NCI-H1092 treated with DMSO at 0.1 percent for 48 hours (cell line): ENCODE results near the gene ELOVL6.
"Not testable (repeated sequence)": the region's sequence is repeated elsewhere in the genome, so short reads cannot be mapped to it uniquely, and the experiment has no call there.

Experiments
- DNase-seq: peaks from one replicate; lab custom pipeline; 2025; lab: John Stamatoyannopoulos, UW

ELOVL6 gene

DNA sequence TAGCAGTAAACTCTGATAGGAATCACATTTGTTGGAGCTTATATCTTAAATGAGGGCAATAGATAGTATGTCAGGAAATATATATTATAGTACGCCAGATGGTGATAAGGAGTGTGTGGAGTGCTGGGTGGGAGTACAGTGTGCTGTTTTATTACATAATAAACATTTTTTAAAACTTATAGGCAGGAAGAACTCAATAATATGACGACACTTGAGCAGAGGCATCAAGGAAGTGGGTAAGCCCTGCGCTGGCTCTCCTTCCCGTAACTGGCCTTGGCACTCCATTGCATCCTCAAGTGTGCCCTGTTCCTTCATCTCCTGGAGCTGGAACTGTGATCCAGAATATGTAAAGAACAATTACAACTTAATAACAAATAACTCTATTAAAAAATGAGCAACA is 123.8 kb downstream of the ELOVL6 start:
- DNase-seq = no peak

DNA sequence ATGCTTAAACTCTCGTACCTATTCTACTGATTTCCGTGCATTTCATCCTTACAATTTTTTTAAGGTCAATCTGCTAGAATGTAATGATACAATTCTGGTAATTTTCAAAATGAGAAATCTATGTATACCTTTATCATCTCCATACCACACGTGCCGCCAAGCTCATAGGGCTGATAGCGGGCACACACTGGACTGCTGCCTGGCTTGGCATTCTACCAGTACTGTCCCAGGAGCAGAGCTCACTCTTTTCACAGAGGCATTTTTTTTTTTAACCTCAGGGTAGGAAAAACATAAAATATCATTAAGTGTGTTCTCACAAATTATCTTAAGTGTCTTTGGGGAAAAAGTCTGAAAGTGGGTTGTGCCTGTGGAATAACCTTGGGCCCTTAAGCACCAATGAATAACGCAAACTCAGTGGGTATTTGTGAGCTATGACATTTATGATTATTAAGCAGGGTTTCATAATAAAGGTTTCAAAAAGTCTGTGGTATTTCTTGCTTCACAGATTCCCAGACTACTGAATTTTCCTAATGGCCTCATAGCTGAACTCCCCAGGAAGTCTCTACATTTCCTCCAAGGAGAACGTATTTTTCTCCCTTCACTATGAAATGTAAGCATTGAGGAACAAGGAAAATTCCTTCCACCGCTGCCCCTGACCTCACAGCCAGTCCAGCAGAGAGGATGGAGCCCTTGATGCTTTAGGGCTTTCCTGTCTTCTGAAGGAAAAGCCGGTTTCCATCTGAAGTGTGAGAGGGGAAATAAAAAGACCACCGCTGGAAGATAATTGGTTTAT is 125.2 kb downstream of the ELOVL6 start:
- DNase-seq = no peak

DNA sequence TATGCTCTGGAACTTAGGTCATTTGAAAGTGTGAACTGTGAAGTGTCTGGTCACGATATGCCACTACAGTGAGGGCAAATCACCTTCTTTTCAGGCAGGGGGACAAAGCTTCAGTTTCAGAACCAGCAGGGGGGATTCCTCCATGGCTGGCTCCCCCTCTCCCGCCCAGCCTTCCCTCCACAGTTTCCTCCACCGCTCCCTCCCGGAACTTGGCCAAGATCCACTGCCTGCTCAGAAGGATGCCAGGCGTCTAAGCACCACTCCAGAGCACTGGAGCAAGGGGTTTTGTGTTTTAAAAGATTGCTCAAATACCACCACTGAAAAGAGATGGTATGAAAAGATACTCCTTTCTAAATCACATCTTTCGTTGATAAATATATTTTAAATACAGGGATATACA is 126.9 kb downstream of the ELOVL6 start:
- no peak for DNase-seq

DNA sequence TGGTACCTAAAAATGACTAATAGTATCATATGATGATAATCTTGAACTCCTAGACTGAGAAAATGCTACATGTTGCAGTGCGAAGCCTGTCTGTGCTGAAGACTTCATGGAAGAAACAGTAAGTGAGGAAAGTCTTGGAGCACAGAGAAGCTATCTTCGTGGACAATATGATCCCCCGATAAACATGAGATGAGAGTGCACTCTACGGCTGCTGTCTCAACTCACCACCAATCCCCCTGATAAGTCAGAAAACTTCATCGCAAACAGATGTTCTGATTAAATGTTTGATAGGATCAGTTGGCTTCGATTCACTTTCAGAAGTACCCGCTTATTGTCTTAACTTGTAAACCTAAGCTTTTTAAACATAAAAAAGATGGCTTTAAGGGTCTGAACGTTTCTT is 130.2 kb downstream of the ELOVL6 start:
- DNase-seq = no peak

DNA sequence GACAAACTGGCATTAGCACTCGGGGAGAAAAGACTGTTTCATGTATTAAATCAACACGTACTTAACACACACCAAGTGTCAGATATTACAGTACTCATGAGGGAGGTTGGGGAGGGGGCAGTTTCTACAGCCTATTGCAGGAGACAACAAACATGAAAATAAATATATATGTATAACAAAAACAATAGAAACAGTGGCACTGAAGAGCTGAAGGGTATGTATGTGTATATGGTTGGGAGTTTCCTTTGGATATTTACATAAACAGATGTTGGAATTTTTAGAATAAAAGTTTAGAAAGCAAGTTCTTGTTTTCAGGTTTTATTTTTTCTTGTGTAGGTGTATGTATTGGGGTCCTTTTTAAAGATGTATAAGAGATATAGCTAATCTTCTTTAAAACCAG is 133.5 kb downstream of the ELOVL6 start:
- no peak for DNase-seq

DNA sequence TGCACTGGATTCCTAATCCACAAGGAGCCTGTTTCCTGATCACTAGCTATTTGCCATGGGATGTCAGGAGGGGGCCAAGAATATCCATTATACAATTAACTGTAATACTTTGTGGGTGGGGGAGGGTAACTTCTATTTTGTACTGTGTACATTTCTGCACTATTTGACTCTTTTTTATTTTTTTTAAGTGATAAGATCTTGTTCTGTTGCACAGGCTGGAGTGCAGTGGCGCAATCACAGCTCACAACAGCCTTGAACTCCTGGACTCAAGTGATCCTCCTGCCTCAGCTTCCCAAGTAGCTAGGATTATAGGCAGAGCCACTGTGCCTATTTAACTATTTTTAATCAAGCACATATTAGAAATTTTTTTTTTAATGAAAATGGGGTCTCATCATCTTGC is 134.1 kb downstream of the ELOVL6 start:
- DNase-seq = no peak

DNA sequence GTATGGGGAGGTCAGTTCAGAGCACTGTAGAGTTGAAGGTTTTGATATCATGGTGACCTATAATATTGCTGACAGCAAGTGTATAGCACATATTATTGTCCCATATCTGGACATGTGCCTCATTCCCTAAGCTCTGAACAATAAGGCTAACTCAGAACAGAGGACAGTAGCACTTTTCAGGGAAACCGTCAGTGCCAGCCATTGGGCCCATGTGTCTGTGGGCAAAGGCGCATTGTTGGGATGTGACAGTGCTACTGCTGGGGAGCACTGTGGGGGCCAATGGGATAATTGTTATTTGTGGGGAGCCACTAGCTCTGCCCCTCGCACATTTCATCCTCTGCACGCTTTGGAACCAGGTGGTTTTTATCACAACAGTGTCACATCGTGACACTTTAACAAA is 136.2 kb downstream of the ELOVL6 start:
- no peak for DNase-seq

DNA sequence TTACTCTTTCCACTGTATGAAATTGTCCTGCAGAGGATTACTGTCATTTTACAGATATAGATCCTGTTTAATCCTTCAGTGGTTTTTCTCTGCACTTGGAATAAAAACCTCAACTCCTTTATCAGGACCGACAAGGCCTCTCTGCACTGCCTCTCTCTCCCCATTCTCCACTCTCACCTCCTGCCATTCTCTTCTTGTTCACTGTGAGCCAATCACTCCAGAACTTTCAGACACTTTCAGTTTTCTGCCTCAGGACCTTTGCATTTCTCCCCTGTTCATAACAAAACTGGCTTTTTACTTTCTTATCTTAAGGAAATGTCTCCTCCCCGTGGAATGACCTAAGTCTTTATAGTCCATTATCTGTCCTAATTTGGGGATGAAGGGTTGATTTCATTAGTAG is 137.3 kb downstream of the ELOVL6 start:
- DNase-seq = no peak

DNA sequence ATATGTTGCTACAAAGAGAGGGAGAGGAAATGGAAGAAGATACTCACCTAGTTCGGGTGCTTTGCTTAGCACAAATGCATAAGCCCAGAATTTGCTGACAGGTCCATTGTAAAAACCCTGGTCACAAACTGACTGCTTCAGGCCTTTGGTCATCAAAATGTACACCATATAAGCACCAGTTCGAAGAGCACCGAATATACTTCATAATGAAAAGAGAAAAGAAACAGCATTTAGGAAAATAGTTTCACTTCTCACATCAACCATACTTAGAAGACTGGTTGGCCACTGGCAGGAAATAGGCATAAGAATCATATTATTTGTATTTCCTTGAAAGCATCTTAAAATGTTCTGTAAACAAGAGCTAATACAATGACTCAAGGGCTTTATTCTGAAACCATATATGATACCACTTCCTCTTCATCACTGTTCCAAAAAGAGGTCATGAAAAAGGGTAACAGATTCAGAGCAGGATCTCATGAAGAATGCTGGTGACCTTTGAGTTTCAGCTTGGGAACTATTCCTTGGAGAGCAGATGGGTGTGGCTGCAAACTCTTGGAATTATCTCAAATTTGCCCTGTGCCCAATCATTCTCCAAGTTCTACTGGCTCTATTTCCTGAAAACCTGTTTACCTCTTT is 138.7 kb downstream of the ELOVL6 start:
- no peak for DNase-seq

DNA sequence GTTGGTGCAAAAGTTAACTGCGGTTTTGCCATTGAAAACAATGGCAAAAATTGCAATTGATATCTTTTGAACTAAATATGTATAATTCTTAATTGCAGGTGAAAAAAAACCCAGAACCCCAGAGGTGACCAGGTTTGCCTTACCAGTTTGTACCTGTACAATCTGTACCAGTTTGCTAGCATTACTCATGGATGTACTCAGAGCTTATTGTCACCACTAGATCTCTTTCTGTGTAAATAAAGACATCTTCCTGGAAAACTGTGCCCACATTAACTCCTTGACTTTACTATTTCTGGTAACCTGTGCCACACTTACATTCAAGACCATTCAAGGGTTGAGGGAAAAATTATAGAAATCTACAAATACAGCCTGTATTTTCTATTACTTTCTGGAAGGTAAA is 139.7 kb downstream of the ELOVL6 start:
- DNase-seq = no peak

DNA sequence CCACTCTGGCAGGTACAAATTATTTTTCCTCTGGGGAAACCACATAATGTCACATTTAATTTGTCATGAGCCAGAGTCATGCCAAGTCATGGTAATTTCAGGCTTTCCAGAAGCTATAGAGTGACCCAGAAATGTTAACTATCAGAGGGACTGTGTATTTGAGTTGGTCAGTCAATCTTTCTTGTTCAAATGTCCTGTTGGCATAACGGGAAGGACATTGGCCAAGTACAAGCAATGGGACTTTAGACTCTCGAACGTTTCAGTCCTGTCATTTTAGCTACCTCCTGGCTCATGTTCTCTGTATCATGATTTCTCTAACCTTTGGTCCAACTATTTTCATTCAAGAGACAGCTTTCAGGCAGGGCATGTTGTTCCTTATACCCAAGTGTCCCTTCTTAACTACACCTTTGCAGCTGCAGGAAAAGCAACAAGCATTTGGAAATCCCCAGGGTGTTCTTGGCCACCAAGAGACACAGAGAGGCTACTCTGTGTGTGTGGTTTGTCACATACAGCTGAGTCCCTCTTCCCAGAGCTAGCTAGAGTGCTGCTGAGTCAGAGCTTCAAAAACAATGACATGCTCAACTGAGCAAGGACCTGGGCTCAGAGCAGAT is 143.2 kb downstream of the ELOVL6 start:
- no peak for DNase-seq

DNA sequence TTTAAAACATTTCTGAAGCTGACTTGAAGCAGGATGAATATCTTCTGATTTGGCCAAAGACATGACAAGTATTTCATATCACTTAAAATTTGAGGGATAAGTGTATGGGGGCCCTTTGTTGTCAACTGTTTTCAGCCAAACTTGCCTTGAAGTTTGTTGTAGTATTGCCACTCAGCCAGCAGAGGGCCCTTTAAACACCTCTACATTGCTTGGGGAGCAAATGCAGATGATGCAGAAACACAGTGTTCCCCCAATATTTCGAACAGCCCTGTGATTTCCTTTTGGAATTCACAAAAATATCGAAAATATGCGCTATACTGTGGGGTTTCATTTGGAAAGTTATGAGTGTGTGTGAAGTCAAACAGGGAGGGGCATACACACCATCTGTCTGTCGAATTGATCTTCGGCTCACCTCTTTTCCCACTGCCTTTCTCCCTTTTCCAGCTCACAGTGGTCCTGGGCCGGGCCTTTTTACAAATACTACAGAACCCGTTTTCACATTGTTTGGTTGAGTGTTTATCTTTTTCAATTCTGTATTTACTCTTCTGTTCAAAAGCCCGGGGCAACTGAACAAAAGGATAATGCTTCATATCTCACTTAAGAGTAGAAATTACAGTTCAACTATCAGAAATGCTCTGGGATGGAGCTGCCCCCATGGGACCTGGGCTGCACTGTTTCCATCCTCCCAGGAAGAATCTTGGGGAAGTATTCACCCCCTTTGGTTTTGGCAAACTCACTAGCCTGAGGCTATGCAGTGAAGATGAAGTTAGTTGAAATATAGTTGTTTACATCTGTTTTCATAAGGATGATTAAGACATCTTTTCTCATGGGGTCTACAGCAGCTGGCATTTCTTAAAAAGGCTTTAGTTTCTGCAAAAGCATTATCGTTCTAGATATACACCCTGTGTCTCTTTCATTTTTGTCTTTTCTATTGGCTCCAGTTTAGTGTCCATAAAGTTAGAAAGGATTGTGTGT is 148.2 kb downstream of the ELOVL6 start:
- peak; percentile 8 for DNase-seq

DNA sequence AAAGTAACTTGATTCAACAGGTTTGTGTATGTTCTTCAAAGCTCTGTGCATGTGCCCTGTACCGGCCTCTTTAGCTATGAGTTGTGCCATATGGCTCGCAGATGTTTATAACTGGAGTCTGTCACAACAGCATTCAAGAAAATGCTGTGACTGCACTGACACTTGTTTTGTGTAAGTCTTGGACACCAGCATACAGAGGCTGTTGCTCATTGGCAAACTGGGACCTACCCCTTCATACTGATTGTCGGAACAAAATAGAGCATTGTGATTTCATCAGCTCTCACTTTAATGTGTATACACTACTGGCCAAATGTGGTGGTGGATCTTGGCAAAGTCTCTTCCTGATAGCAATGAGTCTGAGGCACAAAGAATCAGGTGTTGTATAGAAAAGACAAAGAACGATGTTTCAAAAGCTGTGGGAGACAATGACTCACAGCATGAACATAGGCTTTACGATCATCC is 151.8 kb downstream of the ELOVL6 start:
- DNase-seq = no peak

DNA sequence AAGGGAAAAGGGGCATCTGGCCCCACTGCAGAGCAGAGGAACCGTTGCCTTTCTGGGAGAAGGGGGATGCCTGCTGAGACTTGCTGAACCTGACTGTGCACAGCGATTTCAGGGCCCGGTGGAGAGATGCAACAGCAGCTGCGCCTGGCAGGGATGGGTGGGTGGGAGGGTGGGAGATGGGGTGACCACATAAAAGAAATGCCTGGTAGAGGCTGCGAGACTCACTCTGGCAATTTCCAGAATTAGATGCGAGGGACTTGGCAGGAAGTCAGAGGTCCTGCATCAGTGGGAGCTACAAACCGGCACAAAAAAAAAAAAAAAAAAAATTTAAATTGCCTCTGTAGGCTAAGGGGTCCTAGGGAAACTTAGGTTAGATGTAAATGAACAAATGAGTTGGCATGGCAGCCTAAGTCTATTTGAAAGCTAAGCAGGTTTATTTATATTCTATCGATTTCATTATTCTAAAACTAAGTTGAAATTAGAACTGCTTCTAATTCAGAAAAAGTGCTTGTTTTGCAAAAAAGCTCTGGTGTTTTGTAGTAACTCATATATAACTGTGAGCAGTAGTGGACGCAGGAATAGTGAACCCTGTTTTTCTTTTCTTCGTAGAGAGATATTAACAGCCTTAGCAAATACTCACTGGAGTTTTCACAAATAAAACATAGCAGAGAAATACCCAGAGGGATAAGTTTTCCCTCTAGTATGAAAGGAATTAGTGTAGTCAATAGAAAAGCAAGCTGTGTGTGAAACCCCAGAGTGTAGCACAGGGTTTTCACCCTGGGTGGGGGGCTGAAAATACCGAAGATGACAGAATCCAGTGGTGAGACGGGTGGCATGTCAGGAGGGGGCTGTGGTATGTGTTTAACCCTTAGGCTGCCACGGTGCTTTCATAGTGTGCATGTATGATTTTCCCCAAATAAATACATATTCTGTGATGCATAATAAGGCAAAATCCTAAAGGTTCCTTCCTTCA is 155.6 kb downstream of the ELOVL6 start:
- DNase-seq = no peak

DNA sequence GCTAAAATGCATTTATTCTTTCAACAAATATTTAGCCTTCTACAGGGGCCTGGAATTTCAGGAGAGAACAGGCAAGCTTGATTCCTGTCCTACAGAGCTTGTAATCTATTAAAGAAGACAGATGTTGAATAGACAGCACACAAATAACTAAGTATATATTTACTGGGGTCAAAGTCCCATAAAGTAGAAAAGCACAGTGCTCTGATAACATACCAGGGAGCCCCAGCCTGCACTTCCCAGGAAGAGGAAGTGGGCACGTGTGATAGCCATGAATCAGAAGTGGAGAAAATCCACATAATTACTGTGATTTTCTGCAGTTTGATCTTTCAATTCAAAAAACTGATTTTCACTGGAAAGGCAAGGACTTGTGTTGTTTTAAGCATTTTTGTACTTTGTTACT is 156.7 kb downstream of the ELOVL6 start:
- DNase-seq = no peak

DNA sequence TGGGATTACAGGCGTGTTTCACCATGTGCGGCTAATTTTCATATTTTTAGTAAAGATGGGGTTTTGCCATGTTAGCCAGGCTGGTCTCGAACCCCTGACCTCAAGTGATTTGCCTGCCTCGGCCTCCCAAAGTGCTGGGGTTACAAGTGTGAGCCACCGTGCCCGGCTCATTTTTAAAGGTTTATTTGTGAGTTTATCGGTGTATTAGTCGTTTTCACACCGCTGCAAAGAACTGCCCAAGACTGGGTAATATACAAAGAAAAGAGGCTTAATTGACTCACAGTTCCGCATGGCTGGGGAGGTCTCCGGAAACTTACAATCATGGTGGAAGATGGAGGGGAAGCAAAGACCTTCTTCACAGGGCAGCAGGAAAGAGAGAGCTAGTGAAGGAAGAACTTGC is 159.3 kb downstream of the ELOVL6 start:
- not testable (repeated sequence) for DNase-seq

DNA sequence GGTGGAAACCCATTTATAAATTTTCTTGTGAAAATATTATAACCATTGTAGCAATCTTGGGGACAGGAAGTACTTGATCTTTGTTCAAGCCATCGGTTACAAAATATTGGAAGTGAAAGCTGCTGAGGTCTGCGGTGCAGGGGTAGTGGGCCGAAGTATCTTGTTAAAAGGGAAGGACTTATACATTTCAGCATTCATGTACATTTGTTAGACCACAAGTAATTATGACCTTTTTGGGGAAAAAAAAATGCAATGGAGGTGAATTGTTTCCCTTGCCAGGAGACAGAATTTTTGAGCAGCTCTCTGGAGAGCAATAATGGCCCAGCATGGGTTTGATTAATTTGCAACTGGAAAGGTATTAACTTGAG is 164.4 kb downstream of the ELOVL6 start:
- no peak for DNase-seq

DNA sequence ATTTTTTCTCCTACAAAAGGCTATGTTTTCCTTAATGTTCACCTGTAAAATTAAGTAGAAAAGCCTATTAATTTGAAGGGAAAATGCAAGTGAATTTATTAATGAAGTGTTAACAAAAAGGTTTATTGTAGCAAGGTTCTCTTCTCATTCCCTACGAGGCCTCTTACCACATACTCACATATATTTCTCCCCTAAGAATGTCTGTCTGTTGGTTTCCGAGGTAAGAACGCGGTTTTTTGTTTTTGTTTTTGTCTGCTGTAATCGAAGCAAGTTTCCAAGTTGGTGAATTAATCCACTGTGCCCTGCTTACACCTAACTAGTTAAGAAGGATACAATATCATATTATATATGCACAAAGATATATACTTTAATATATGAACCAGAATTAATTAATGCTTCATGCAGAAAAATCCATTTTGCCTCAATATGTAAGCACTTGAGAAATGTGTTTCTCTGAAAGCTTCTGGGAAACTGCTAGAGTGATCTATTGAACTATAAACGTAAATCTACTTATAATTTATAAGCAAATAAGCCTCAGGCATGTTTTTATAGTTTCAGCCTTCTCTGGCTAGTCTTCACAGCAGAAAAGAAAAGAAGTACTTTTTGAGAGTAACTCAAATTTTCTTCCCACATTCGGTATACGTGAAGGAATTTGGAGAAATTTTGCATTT is 164.9 kb downstream of the ELOVL6 start:
- DNase-seq = no peak

DNA sequence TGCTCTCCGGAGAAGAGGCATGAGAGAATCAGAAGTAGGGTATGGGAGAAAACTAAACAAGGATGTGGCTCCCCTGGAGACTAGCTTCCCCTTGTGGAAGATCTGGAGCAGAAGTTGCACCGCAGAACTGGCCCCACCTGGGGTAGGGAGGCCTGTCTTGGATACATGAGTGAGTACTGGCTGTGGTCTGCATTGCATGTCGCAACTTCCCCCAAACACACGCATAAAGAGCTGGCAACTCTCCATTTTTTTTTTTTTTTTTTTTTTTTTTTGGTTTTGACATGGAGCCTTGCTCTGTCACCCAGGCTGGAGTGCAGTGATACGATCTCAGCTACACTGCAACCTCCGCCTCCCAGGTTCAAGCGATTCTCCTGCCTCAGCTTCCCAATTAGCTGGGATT is 165.8 kb downstream of the ELOVL6 start:
- DNase-seq = no peak

DNA sequence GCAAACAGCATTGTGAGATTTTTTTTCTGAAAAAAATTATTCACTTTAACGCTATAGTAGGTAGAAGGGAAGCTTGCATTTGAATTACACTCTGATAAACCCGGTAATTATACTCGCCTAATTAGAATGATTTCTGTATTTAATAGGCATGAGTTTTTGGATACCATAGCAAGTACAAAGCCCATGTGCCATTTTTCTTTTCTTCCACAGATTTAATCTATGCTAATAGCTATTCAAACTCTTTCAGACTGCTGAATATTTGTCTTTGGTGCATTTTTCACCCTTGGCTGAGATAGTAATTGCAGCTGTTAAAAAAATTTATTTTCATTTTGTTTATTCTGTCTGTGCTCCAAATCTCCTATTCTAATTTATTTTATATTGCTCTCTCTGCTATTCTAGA is 172.7 kb downstream of the ELOVL6 start:
- no peak for DNase-seq
